Activated CD8-positive, alpha-beta memory T cell treated with anti-CD3 and anti-CD28 coated beads for 4 hours (primary cell): ENCODE results near the gene CLDN11.

ENCODE experiments used
- DNase-seq, 2 donors: peaks; one replicate each; pipeline ENCODE4 v3.0.0-alpha.2; 2020; ENCODE audit warnings: low read depth in 2 of 2

CLDN11 gene

DNA sequence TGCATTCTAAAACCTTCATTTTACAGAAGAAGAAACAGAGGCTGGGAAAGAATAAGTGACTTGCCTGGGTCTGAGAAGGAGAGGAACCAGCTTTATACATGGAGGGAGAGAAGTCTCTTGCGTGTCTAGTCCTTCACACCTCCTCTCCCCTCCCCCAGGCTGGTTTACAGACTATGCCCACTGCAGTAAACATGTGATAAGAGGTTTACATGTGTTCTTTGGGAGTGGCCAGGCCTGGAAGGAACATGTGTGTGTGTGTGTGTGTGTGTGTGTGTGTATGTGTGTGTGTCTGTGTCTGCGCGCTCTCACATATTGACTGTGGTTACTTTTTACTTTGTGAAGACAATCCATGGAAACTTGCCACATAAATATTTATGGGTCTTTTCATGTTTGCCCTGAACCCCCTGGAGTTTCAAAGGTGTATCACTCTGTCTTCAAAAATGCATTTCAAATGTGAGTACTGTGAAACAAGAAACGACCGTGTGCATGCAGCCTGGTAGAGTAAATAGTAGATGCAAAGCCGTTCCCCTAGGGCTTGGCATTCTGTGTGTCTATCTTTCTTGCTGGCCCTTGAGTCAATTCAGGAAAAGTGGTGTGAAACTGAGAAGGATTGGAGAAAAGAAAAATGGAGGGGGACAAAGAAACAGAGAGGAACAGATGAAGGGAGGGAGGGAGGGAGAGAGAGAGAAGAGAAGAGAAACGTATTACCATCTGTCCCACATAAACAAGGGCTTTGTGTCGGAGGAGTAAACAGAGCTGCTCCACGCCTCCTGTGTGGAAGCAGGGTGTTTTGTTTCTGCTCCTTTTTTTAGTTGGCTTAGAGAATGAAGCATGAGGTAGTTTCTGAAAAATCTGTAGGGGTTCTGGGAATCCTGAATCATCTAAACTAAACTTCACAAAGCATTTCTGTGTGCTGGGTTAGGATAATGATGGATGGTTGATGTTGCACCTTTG is 51.7 kb downstream of the CLDN11 start:
- no peak for DNase-seq

DNA sequence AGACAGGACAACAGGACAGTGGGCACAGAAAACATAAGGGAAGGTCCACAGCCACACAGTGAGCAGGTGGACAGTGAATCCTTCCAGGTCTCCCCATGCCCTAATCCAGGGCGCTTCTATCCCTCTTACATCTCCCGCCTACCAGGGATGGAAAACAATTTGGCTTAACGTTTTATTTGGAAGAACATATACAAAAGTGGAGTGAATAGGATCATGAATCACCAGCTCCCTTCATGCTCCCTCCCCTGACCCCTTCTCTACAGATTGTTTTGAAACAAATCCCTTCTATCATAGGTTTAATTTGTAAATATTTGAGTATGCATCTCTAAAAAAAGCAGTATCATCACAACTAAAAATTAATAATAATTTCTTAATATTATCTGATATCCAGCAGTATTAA is 52.5 kb downstream of the CLDN11 start:
- DNase-seq: no peak

DNA sequence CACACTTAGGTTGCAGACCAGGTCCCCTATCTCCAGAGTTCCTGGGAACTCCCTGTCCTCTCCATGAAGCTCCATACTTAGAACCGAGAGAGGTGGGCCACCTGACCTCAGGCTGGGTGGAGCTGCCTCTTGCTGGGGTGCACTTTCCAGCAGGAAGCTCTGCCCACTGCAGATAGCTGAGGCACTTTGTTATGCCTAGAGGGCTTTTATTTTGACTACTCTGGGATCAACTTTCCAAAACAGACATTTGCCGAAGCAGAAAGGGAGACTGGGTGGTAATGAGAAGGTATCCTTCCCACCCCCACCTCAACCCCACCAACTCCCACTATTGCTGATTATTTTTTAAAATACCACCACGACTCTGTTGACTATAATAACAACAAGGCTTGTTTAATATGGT is 54.7 kb downstream of the CLDN11 start:
- DNase-seq: no peak

DNA sequence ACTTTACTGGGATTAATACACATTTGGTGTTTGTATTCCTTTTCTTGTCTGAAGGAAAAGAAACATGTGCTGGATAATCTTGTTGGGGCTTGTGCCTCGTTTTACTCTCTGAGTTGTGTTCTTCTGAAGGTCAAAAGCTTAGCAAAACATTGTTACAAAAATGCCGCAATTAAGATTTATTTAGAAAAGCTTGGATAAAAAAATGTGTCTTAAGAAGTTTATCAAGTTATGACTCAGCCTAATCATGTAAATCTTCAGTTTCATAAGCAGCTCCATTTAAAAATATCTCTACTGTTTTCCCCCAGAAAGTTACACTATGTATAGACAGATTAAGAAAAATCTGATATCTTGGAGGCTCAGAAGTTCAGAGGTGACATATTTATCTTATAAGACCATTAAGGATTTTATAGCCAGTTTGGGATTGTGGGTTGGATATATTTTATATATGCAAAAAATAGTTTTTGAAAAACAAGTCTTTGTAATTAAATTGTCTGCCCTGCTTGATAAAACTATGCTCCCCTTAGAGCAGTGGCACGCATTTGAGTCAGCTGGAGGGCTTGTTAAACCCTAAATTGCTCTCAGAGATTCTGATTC is 56.5 kb downstream of the CLDN11 start:
- DNase-seq: no peak

DNA sequence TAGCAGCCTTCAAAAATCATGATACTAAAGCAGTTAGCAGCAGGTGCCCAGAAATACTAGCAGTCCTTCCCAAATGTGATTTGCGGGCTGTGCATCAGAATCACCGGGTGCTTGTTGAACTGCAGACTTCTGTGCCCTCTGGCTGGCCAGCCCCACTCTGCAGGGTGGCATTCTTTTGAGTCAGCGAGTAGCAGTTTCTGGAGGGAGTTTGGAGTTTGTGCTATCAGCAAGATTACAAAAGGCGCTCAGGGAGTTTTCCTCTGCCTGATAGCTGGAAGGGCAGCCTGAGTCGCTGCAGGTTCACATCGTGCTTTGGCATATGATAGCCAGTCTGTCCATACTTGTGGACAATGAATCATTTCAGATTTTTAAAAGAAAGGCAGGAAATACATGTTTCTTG is 57.6 kb downstream of the CLDN11 start:
- DNase-seq: no peak

DNA sequence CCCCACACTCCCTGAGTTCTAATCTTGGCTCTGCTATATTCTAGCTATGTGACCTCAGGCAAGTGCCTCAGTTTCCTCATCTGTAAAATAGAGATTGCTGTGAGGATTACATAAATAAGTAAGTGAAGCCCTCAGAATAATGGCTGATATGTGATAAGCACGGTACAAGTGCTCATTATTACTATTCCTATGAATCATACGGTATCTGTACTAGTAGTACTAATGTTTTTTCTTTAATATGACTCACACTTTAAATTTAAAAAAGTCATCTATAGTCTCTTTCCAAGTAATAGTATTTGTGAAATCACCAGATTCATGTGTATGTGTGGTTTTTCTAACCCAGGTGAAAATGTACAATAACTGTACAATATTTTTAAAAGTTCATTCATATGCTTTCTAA is 58.7 kb downstream of the CLDN11 start:
- no peak for DNase-seq

DNA sequence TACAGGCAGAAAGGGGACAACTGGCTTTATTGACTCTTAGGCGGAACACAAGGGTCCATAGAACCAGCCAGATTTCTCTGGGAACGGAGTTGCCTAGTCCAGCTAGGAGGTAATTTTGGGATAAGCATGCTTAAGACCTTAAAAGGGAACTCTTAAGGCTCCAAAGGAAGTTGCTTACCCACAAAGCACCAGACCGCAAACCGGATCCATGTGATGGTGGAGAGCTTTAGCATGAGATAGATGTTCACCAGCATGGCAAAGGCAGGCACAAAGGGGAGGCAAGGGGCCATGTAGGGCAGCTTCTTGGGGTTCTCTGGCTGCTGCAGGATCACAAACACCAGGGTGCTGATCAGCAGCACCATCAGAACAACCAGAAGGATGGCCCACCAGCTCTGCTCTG is 61.4 kb downstream of the CLDN11 start:
- no peak for DNase-seq

DNA sequence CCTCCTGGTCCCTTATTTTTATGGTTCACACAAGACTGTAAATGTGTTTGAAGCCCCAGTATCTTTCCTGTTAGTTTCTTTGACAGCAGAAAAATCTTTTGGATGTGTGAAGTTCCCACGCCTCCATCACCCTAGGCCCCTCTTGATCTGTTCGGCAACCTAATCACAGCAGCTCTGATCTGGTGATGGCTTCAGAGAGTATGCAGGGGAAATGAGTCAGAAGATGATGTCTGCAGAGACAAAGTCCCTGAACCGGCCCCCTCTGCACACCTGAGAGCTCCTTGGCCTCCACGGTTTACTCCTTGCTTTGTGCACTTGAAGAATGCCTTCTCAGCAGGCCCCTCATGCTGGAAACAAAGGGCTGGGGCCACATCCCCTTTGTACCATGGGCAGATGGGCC is 63.5 kb downstream of the CLDN11 start:
- no peak for DNase-seq

DNA sequence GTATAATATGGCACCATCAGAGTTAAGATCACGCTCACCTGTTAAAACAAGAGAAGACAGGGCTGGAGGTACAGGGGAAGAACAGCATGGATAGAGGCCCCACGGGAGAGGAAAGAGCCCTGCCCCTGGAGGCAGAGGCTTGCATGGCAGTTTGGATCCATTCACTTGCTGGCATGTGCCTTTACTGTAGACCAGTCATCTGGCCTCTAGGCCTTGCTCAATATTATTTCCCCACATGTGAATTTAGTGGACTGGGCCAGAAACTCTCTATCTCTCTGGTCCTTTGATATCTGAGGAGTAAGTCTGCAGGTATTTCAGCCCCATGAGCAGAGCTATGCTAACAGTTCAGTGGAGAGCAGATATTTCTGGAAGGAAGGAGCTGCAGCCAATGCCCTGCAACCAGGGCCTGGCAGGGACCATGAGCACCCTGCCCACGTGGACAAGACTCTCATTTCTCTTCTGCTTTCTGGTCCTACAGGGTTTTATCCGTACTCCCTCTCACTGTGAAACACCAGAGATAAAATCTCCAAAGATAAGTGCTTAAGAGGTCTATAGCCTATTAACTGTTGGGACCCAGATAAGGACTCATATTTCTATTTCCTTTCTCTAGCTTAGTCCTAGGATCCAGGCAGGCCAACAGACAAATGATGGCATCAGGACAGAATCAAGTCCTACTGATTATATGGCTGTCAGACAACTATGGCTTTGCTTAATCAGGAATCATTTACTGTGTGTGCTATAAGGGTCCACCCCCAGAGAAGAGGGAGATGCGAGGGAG is 65.0 kb downstream of the CLDN11 start:
- no peak for DNase-seq
